HUES6 (cell line): ENCODE measurements around the gene KIR3DL2.
"Not testable (repeated sequence)": the region's sequence is repeated elsewhere in the genome, so short reads cannot be mapped to it uniquely, and the experiment has no call there.

Source experiments
- H3K27ac ChIP-seq: 2 replicates; pipeline ENCODE4 v1.7.0; 2013; ENCODE audit warnings: low read depth, mild to moderate bottlenecking, low read length, inconsistent platforms
- H3K27me3 ChIP-seq: 2 replicates; pipeline ENCODE4 v1.6.1; 2013; ENCODE audit warnings: low read length; ENCODE audit not compliant: control insufficient read depth, insufficient read depth
- H3K36me3 ChIP-seq: 2 replicates; pipeline ENCODE4 v1.6.1; 2013; ENCODE audit warnings: low read length; ENCODE audit not compliant: control insufficient read depth, insufficient read depth
- H3K4me1 ChIP-seq: 2 replicates; pipeline ENCODE4 v1.6.1; 2013; ENCODE audit warnings: low read length; ENCODE audit not compliant: control insufficient read depth, insufficient read depth
- H3K4me3 ChIP-seq: 2 replicates; pipeline ENCODE4 v1.5.1; 2013; ENCODE audit warnings: low read depth, low read length
- H3K9ac ChIP-seq: one replicate; pipeline ENCODE4 v1.6.1; 2013; ENCODE audit warnings: mild to moderate bottlenecking, low read length
- H3K9me3 ChIP-seq: 2 replicates; pipeline ENCODE4 v1.6.1; 2013; ENCODE audit warnings: low read depth, low read length; ENCODE audit not compliant: control insufficient read depth, insufficient read depth

The KIR3DL2 gene

GRCh38 chr19:54850061-54850640, at the start of gene KIR3DL2:
Gene KIR3DL2 (plus strand): TSS chr19:54850443. CDS start chr19:54850476, 33 bp downstream.
- H3K4me1 ChIP-seq, H3K27ac ChIP-seq, H3K36me3 ChIP-seq, H3K9ac ChIP-seq, H3K27me3 ChIP-seq, H3K4me3 ChIP-seq: not testable (repeated sequence)
- peaks cover 44% of the 10 kb centered on the region; the same call in 1 of the 2 replicates for H3K9me3 ChIP-seq

- no peaks in the 10 kb centered on the region for H3K36me3 ChIP-seq
- peaks cover 15% of the 10 kb centered on the region; the same call in 1 of the 2 replicates for H3K27me3 ChIP-seq
- H3K4me1 ChIP-seq: no peaks in the 10 kb centered on the region
- no peak within 1 kb of the TSS for H3K27ac ChIP-seq
- H3K9me3 ChIP-seq: peaks cover 59% of the 10 kb centered on the region; the same call in 1 of the 2 replicates
- H3K4me3 ChIP-seq: no peak within 1 kb of the TSS
- H3K9ac ChIP-seq: no peak within 1 kb of the TSS
Measured at GRCh38 chr19:54803410-54803809, 46.8 kb upstream of the KIR3DL2 start, which contains the start of gene KIR2DL4. Gene KIR2DL4 (plus strand): TSS chr19:54803610. CDS start chr19:54803652, 42 bp downstream.

GRCh38 chr19:54804101-54804500, 46.1 kb upstream of the KIR3DL2 start:
- Histone ChIP-seq H3K36me3 (no peaks in the 10 kb centered on the region), H3K9ac (no peak overlapping the region), H3K9me3 (peaks cover 62% of the 10 kb centered on the region; the same call in 1 of the 2 replicates), H3K27me3 (peaks cover 17% of the 10 kb centered on the region; the same call in 1 of the 2 replicates), H3K4me3 (no peak overlapping the region), H3K4me1 (no peaks in the 10 kb centered on the region), H3K27ac (no peak overlapping the region)

GRCh38 chr19:54804571-54804970, 45.7 kb upstream of the KIR3DL2 start:
- Histone ChIP-seq H3K4me3 (no peak overlapping the region), H3K4me1 (no peaks in the 10 kb centered on the region), H3K27me3 (peaks cover 20% of the 10 kb centered on the region; the same call in 1 of the 2 replicates), H3K27ac (no peak overlapping the region), H3K36me3 (no peaks in the 10 kb centered on the region), H3K9me3 (peaks cover 63% of the 10 kb centered on the region; the same call in 1 of the 2 replicates), H3K9ac (no peak overlapping the region)

- Histone ChIP-seq H3K9ac (no peak overlapping the region), H3K9me3 (peaks cover 67% of the 10 kb centered on the region; the same call in 1 of the 2 replicates), H3K27ac (no peak overlapping the region)
Measured at GRCh38 chr19:54805665-54806515, 44.4 kb upstream of the KIR3DL2 start.

GRCh38 chr19:54806516-54806838, 43.8 kb upstream of the KIR3DL2 start:
- H3K36me3 ChIP-seq: no peaks in the 10 kb centered on the region
- H3K9me3 ChIP-seq: peaks cover 64% of the 10 kb centered on the region; the same call in 1 of the 2 replicates
- no peak overlapping the region for H3K27ac ChIP-seq
- H3K4me3 ChIP-seq: no peak overlapping the region
- no peak overlapping the region for H3K9ac ChIP-seq
- peaks cover 20% of the 10 kb centered on the region; the same call in 1 of the 2 replicates for H3K27me3 ChIP-seq
- H3K4me1 ChIP-seq: no peaks in the 10 kb centered on the region

More at GRCh38 chr19:54805665-54806515, 44.4 kb upstream of the KIR3DL2 start:
- H3K36me3 ChIP-seq: no peaks in the 10 kb centered on the region
- H3K27me3 ChIP-seq: peaks cover 20% of the 10 kb centered on the region; the same call in 1 of the 2 replicates
- no peak overlapping the region for H3K4me3 ChIP-seq
- H3K4me1 ChIP-seq: no peaks in the 10 kb centered on the region

- peaks cover 11% of the 10 kb centered on the region; the same call in 1 of the 2 replicates for H3K27me3 ChIP-seq
- peaks cover 68% of the 10 kb centered on the region; the same call in 1 of the 2 replicates for H3K9me3 ChIP-seq
- not testable (repeated sequence) for H3K4me3 ChIP-seq, H3K9ac ChIP-seq, H3K36me3 ChIP-seq, H3K27ac ChIP-seq, H3K4me1 ChIP-seq
Measured at GRCh38 chr19:54814571-54814970, 35.7 kb upstream of the KIR3DL2 start.

GRCh38 chr19:54816251-54816650, 34.0 kb upstream of the KIR3DL2 start, which contains the start of gene KIR3DL1:
Gene KIR3DL1 (plus strand): TSS chr19:54816468.
- not testable (repeated sequence) for H3K9ac ChIP-seq, H3K4me3 ChIP-seq, H3K27ac ChIP-seq, H3K4me1 ChIP-seq, H3K36me3 ChIP-seq
- H3K27me3 ChIP-seq: peaks cover 15% of the 10 kb centered on the region; the same call in 1 of the 2 replicates
- H3K9me3 ChIP-seq: peaks cover 64% of the 10 kb centered on the region; the same call in 1 of the 2 replicates

GRCh38 chr19:54817670-54818536, 32.3 kb upstream of the KIR3DL2 start:
- H3K4me3 ChIP-seq: no peak overlapping the region
- peaks cover 10% of the 10 kb centered on the region; the same call in 1 of the 2 replicates for H3K27me3 ChIP-seq
- H3K9ac ChIP-seq: no peak overlapping the region
- H3K4me1 ChIP-seq: no peaks in the 10 kb centered on the region
- peaks cover 56% of the 10 kb centered on the region; the same call in 1 of the 2 replicates for H3K9me3 ChIP-seq
- H3K36me3 ChIP-seq: no peaks in the 10 kb centered on the region
- no peak overlapping the region for H3K27ac ChIP-seq

- H3K4me1 ChIP-seq, H3K27ac ChIP-seq, H3K4me3 ChIP-seq, H3K27me3 ChIP-seq, H3K9ac ChIP-seq, H3K36me3 ChIP-seq: not testable (repeated sequence)
- H3K9me3 ChIP-seq: peaks cover 17% of the 10 kb centered on the region; the same call in 1 of the 2 replicates
Measured at GRCh38 chr19:54824416-54824815, 25.8 kb upstream of the KIR3DL2 start.
